HepG2 (cell line): Measurements from ENCODE around the gene VEGFA. TPM values are rescaled to one million over a fixed set of nuclear protein-coding genes. Genes with fewer than 3 reads are reported as not detected.

Experiments
- MED1 ChIP-seq: sonication (generic); formaldehyde crosslinking; IDR thresholded peaks from 2 replicates; pipeline ENCODE4 v1.4.0; 2020; ENCODE audit warnings: missing genetic modification reagents
- NR2F1 ChIP-seq, 2 experiments: fragments of 450-650 bp in 1 of 2; formaldehyde crosslinking in 1 of 2; IDR thresholded peaks; 2 replicates each; pipeline versions ENCODE4 v1.5.0 to v1.6.1; 2016 to 2020; ENCODE audit warnings: mild to moderate bottlenecking in 1 of 2, missing compliant biosample characterization in 1 of 2, missing genetic modification reagents in 1 of 2, moderate library complexity in 1 of 2
- ZKSCAN8 ChIP-seq: IDR thresholded peaks from 2 replicates; pipeline ENCODE4 v1.6.1; 2016; ENCODE audit warnings: borderline replicate concordance, missing genetic modification reagents, missing compliant biosample characterization
- ZSCAN31 ChIP-seq: sonication (generic); formaldehyde crosslinking; IDR thresholded peaks from 2 replicates; pipeline ENCODE4 v1.5.0; 2020; ENCODE audit warnings: low read depth, mild to moderate bottlenecking, missing genetic modification reagents
- polyA plus RNA-seq, 8 experiments: library from polyadenylated mRNA; depleted of rRNA in 3 of 8; stranded (reverse) in 7 of 8; unstranded in 1 of 8; fragments of >200 nt; fragmentation: Illumina TruSeq in 4 of 8; extraction: Trizol in 4 of 8; gene quantifications; 2 replicates each; pipeline versions ENCODE4 v1.2.1 to v1.2.3, GENCODE V29; 2011 to 2016; ENCODE audit warnings: low read depth in 4 of 8, missing spikeins in 1 of 8, mixed read lengths in 1 of 8; ENCODE audit not compliant: insufficient read depth in 1 of 8
- total RNA-seq, 5 experiments: library from RNA; depleted of rRNA; stranded (reverse); fragments of >200 nt; fragmentation: Illumina TruSeq; extraction: Trizol; gene quantifications; 2 replicates each; pipeline ENCODE4 v1.2.3, GENCODE V29; 2016; ENCODE audit warnings: low read depth in 1 of 5
- TF ChIP-seq, protein P1 (sequence below): sonication (generic); formaldehyde crosslinking; IDR thresholded peaks from 2 replicates; pipeline ENCODE4; 2020; ENCODE audit warnings: missing genetic modification reagents, mild to moderate bottlenecking, borderline replicate concordance
- TF ChIP-seq, protein P2 (sequence below): sonication (generic); formaldehyde crosslinking; IDR thresholded peaks from 2 replicates; pipeline ENCODE4 v1.4.0; 2020; ENCODE audit warnings: low read depth, mild to moderate bottlenecking, missing genetic modification reagents
- TF ChIP-seq, protein P3 (sequence below): sonication (generic); formaldehyde crosslinking; IDR thresholded peaks from 2 replicates; pipeline ENCODE4 v1.4.0; 2020; ENCODE audit warnings: mild to moderate bottlenecking, missing genetic modification reagents
- TF ChIP-seq, protein P4 (sequence below): sonication (generic); formaldehyde crosslinking; IDR thresholded peaks from 2 replicates; pipeline ENCODE4 v1.5.1; 2020; ENCODE audit warnings: mild to moderate bottlenecking, missing genetic modification reagents, moderate library complexity

Gene VEGFA
- total and polyA plus RNA-seq, 2 of the 13 experiments (the other 11 are each of a cell fraction or from before 2014, with no cell fraction given): 68.1 to 629 TPM

DNA sequence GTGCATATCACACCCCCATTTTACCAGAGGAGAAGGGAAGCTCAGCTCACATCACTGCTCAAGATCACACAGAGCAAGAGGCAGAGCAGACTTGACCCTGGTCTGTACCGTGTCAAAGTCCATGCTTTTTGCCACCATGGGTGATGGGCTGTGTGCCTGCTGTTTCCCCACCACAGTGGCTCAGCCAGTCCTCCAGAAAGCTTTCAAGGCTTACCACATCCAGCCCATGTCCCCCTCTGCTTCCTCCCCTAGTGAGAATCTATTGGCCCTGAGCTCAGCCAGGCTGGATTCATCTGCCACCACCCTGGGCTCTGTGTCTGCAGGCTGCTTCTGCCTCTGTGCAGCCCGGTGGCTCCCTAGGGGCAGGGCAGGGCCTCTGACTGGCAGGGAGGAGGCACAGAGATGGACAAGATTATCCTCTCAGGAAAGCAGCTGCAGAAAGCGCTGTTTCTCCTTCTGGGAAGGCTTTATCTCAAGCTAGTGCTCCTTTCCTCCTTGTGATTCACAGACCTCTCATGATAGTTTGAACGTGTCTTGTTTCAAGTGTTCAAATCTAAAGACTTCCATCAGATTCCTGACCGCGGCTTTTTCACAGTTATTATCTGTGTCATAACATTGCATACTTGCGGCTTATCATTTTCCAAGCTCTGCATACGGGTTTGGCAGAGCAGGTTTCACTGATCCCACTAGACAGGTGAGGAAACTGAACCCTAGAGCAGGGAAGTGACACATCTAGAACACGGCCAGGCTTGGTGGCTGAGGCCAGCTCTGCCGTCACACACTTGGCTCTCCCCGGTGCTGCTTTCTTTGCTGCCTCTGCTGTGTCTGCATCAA, 37.4 kb downstream of the VEGFA start (continued):
- TF ChIP-seq MED1 (CRISPR knock-in tag) (peak; percentile 64), ZSCAN31 (CRISPR knock-in tag) (0 out of 2 replicates have a peak, but pooled peaks have one; percentile 7), ZKSCAN8 (CRISPR knock-in tag) (no peak), NR2F1 (CRISPR knock-in tag; IDR thresholded peaks at IDR 0.05) (peak in 1 of 2 experiments; percentile 44; a peak in 1 of 4 replicates)
- TF ChIP-seq, protein P1, sequence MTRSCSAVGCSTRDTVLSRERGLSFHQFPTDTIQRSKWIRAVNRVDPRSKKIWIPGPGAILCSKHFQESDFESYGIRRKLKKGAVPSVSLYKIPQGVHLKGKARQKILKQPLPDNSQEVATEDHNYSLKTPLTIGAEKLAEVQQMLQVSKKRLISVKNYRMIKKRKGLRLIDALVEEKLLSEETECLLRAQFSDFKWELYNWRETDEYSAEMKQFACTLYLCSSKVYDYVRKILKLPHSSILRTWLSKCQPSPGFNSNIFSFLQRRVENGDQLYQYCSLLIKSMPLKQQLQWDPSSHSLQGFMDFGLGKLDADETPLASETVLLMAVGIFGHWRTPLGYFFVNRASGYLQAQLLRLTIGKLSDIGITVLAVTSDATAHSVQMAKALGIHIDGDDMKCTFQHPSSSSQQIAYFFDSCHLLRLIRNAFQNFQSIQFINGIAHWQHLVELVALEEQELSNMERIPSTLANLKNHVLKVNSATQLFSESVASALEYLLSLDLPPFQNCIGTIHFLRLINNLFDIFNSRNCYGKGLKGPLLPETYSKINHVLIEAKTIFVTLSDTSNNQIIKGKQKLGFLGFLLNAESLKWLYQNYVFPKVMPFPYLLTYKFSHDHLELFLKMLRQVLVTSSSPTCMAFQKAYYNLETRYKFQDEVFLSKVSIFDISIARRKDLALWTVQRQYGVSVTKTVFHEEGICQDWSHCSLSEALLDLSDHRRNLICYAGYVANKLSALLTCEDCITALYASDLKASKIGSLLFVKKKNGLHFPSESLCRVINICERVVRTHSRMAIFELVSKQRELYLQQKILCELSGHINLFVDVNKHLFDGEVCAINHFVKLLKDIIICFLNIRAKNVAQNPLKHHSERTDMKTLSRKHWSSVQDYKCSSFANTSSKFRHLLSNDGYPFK (CRISPR knock-in tag): peak; percentile 61; the same call in 1 of the 2 replicates
- TF ChIP-seq, protein P2, sequence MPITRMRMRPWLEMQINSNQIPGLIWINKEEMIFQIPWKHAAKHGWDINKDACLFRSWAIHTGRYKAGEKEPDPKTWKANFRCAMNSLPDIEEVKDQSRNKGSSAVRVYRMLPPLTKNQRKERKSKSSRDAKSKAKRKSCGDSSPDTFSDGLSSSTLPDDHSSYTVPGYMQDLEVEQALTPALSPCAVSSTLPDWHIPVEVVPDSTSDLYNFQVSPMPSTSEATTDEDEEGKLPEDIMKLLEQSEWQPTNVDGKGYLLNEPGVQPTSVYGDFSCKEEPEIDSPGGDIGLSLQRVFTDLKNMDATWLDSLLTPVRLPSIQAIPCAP (CRISPR knock-in tag): no peak
- TF ChIP-seq, protein P3, sequence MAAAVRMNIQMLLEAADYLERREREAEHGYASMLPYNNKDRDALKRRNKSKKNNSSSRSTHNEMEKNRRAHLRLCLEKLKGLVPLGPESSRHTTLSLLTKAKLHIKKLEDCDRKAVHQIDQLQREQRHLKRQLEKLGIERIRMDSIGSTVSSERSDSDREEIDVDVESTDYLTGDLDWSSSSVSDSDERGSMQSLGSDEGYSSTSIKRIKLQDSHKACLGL (CRISPR knock-in tag): no peak
- TF ChIP-seq, protein P4, sequence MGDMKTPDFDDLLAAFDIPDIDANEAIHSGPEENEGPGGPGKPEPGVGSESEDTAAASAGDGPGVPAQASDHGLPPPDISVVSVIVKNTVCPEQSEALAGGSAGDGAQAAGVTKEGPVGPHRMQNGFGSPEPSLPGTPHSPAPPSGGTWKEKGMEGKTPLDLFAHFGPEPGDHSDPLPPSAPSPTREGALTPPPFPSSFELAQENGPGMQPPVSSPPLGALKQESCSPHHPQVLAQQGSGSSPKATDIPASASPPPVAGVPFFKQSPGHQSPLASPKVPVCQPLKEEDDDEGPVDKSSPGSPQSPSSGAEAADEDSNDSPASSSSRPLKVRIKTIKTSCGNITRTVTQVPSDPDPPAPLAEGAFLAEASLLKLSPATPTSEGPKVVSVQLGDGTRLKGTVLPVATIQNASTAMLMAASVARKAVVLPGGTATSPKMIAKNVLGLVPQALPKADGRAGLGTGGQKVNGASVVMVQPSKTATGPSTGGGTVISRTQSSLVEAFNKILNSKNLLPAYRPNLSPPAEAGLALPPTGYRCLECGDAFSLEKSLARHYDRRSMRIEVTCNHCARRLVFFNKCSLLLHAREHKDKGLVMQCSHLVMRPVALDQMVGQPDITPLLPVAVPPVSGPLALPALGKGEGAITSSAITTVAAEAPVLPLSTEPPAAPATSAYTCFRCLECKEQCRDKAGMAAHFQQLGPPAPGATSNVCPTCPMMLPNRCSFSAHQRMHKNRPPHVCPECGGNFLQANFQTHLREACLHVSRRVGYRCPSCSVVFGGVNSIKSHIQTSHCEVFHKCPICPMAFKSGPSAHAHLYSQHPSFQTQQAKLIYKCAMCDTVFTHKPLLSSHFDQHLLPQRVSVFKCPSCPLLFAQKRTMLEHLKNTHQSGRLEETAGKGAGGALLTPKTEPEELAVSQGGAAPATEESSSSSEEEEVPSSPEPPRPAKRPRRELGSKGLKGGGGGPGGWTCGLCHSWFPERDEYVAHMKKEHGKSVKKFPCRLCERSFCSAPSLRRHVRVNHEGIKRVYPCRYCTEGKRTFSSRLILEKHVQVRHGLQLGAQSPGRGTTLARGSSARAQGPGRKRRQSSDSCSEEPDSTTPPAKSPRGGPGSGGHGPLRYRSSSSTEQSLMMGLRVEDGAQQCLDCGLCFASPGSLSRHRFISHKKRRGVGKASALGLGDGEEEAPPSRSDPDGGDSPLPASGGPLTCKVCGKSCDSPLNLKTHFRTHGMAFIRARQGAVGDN: peak; percentile 81
